HG03565 (cell line): Measurements from ENCODE around the gene HAPSTR1.
A peak's percentile ranks its signal among the peaks of the same experiment; 100 is the strongest.

Experiments
- ATAC-seq: cut with Tn5 transposase; IDR thresholded peaks from one replicate; pipeline ENCODE4 v1.9.1; 2021; ENCODE audit warnings: mild to moderate bottlenecking, moderate library complexity; ENCODE audit not compliant: unreplicated experiment

HAPSTR1 gene

DNA sequence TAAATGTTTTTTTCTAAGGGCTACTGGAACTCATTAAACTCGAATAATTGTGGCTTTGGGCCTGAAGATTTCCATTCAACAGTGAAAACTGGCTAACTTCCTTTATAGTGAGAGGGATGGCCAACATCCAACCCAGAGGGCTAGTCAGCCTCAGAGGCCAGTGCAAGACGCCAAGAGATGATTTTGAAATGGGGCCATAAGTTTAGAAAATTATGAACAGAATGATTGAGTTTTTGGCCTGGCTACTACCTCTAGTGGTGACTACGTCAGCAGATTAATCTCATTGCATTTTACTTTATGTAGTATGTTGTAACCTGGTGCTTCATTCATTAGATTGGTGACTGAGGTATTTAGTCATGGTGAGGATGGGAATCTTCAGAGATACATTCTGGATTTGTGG lies 28.4 kb downstream of the HAPSTR1 start:
- no peak for ATAC-seq

DNA sequence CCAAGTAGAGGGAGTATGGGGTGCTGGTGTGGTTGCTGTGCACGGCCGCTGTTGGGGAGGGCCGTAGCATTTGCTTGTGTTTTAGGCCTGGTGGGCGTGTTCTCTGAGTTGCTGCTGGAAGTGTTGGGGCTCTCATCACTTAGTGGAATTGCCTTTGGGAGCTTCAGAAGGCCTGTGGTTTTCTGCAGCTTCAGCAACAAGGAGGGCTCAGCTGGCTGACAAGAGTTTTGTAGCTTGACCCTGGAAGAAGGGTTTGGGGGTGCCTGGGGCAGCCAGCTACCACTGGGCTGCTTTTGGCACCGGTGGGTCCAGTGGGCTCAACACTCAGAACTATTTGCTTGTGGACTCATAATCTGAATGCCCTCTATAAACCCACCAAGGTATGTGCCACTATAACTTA lies 30.9 kb downstream of the HAPSTR1 start:
- ATAC-seq = no peak

DNA sequence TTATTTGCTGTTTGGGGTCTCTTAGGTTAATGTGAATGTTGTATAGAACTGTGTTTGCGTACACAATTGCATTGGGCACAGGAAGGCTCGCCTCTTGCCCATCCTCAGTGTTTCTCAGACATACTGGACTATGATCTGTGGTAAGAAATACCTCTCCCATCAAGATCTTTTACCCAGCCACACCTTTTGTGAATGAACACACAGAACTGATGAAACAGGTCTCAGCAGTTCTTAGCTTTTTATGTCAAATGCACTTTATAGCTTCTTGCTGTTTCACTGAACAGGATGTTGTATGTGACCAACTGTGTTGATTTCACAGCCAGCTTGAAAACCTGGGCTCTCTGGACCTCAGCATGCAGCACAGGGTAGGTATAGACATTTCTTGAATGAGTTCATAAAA lies 31.5 kb downstream of the HAPSTR1 start:
- no peak for ATAC-seq

DNA sequence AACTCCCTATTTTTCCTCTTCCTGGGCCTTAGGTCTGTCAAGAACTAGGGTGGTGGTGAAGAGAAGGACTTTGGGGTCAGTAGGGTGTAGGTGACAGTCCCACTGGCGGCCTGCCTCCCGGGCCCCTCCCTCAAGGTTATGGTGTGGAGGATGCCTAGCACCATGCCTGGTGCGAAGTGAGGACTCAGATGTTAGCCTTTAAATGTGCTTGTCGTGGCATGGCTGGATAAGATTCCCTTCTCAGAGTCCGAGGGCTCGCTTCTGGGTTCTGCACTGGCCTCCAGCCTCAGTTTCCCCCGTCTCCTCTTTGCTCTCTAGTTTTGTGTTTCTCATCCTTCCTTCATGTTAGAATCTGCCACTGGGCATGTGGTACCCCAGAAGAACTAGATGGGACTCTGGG lies 32.0 kb downstream of the HAPSTR1 start:
- ATAC-seq = no peak

DNA sequence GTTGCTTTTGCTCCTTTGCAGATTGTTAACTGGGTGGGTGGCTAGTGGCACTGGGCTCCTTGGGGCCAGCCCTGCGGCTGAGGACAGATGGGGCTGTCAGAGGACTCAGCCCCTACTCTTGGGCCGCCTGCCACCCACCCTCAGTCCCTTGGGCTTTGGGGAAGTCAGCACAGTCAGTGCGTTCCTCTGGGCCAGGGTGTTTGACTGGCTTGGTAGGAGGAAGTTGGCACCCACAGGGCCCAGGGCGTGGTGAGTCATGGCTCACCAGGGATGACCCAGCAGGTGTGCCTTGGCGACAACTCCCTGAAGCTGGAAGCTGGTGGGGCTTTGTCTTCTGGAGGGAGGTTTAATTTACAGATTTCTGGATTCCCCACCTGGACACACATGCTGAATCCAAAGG lies 32.4 kb downstream of the HAPSTR1 start:
- ATAC-seq = no peak

DNA sequence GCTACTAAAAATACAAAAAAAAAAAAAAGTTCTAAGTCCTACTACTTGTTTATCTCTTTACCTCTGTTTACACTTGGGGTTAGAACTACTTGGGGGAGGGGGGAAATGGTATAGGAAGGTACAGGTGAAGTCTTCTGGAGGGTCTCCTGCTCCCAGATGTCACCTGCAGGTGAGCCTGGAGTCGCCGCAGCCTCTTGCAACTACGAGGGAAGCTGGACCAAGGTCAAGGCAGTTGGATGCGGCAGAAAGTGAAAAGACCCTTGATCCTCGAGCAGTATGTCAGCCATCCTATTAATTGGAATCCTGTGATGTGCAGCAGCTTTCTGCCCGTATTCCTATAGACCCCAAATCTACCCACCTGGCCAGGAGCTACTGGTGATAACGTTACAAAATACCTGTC lies 33.0 kb downstream of the HAPSTR1 start:
- ATAC-seq = no peak

DNA sequence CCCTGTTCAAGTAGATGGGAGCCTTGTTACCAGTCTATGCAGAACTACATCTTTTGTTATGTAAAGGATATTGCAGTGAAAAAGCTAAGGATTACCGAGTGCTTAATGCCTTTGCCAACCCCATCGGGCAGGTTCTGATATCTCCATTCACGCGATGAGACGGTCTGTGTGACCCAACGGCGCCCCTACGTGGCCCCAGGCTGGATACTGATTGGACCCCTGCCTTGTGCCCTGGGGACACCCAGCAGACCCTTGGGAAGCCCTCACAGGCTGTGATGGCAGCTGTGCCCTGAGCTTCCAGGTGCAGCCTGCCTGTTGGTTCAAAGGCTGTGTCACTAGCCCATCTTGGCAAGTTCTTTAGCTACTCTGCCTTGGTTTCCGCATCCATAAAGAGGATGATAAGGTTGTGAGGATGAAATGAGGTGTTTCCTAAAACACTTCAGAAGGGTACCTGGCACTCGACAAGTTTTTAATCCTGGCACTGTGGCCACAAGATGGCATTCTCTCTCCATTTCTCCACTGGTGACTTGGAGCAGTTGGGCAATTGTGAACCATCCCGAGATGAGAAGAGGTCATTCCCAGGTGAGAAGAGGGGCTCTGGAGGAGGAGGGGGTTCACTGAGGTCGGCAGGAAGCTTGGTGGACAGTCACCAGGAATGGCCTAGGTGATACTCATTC lies 33.6 kb downstream of the HAPSTR1 start:
- ATAC-seq = no peak

DNA sequence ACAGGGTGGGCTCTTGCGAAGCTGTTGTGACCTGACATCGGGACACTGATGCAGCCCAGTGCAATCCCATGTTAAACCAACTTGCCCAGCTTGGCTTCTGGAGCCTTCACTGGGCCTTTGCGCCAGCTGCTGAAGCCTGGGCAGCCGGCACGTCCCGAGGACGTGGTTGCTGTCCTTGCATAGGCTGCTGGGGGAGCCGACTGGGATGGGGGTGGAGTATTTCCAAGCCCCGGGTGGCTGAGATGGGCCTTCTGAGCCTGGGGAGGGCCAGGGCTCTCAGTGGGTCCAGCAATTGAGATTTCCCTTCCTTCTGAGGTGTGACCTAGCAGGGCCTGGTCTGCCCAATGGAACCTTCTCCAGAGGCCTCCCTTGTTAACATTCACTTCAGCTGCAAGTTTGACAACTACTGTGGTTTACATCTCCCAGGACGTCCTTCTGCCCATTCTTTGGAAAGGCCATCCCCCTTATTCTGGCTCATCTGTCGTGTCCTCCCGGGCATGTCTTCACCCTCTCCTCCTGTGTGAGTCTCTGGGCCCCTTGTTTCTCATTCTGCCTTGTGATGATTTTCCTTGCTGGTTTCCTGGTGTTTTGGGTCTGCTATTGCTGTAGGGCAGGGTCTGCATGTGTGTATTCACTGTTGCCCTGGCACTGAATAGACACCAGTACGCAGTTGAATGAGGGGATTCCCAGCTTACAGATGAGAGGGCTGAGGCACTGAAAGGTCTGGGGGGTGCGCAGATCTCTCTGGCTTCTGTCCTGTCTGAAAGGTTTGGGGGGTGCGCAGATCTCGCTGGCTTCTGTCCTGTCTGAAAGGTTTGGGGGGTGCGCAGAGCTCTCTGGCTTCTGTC lies 34.4 kb downstream of the HAPSTR1 start:
- ATAC-seq = no peak

DNA sequence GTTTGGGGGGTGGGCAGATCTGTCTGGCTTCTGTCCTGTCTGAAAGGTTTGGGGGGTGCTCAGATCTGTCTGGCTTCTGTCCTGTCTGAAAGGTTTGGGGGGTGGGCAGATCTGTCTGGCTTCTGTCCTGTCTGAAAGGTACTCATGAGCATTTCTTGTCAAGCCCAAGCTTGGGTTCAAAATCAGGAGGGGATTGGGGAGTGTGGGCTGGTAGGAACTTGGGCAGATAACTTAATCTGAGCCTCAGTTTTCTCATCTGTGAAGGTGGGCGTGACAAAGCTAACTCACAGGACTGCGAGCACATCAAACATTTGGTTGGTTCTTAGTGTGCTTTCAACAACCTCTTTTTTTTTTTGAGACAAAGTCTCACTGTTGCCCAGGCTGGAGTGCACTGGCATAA lies 35.2 kb downstream of the HAPSTR1 start:
- ATAC-seq = no peak

DNA sequence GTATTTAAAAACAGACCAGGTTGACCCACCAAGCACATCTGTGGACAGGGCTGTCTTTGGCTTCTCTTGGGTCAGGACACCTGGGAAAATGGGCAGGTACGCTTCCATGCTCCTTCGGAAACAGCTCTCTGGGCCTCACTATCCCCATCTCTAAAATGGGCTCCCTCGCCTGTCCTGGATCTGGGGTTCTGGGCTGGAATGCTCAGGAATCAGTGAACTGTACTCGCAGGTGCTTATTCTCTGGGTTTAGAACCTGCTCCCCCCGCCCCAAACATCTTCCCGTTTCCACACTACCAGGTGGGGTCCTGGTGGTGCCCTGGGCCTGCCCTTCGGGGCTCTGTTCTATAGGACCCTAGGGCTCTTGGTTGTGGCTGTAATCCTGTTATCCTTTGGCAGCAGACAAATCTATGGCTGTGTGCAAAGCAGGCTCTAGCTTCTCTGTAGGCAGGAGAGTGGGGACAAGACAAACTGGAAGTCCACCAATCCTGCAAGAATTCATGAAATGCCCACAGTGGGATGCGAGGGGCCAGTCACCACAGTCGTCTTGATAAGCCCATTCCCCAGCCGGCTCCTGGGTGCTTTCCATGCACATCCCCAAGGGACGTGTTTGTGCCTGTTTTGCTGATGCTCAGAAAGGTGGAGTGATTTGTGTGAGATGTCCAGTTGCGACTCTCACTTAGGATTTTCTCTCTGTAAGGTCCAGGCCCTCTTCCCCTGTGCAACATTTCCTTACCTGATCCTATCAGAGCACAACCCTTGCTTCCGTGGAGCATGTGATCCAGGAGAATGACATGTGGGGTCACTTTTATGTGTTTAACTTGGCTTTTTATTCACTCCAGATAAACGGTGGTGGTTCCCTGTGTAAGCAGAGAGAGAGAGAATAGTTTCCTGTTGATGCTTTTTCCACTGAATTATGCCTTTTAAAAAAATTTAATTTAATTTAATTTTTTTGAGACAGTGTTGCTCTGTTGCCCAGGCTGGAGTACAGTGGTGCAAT lies 37.2 kb downstream of the HAPSTR1 start:
- ATAC-seq = no peak

DNA sequence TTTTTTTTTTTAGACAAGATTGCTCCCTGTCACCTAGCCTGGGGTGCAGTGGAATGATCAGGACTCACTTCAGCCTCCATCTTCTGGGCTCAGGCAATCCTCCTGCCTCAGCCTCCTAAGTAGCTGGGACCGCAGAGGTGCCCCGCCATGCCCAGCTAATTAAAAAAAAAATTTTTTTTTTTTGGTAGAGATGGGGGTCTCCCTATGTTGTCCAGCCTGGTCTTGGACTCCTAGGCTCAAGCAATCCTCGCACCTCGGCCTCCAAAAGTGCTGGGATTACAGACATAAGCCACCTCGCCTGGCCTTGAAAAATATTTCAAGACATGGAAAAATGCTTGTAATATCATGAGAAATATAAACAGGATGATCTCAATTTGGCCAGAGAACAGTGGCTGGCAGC lies 42.9 kb downstream of the HAPSTR1 start:
- no peak for ATAC-seq

DNA sequence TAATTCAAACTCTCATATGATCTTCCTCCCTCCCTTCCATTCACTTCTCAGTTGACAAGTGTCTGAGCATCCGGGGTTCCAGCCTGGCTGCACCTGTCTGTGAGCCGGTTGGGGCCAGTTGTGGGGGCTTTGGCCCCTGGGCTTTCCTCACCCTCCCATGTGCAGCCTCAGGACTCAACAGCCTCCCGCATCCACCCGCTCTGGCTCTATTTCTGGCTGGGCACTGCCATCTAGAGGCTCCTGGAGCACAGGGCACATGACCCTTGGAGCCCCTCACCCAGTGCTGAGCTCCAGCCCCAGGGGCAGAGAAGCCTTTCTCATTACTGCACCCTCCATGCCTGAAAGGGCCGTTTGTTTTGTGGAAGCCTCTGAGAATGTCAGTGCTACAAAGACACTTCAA lies 43.3 kb downstream of the HAPSTR1 start:
- peak; percentile 34 for ATAC-seq

DNA sequence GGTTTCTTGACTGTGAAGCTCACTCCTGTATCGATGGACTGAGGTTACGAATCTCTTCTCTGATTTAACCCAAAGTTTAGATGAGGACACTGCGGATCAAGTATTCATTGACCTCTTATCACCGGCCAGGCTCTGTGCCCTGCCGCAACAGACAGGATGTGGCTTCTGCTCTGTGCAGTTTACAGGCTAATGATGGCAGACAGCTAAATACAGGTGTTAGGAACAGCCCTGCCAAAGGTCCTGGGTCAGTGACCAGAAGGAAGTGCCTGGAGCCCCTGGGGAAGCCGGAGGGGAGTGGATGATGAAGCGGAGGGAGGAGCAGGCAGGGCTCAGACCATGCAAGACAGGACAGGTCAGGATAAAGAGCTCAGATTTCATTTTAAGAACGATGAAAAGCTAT lies 44.4 kb downstream of the HAPSTR1 start:
- ATAC-seq = peak; percentile 53

DNA sequence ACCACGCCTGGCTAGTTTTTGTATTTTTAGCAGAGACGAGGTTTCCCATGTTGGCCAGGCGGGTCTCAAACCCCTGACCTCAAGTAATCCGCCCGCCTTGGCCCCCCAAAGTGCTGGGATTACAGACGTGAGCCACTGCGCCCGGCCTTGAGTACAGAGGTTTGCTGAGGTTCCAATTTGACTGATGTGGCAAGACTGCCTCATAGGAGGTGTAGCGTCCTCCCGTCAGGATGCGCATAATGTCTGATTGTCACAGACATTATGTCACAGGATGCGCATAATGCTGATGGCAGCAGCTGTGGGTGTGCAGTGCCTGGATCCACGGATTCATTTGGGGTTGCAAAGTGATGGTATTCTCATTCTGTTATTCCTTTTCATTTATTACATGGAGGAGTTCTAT lies 45.2 kb downstream of the HAPSTR1 start:
- ATAC-seq = no peak

DNA sequence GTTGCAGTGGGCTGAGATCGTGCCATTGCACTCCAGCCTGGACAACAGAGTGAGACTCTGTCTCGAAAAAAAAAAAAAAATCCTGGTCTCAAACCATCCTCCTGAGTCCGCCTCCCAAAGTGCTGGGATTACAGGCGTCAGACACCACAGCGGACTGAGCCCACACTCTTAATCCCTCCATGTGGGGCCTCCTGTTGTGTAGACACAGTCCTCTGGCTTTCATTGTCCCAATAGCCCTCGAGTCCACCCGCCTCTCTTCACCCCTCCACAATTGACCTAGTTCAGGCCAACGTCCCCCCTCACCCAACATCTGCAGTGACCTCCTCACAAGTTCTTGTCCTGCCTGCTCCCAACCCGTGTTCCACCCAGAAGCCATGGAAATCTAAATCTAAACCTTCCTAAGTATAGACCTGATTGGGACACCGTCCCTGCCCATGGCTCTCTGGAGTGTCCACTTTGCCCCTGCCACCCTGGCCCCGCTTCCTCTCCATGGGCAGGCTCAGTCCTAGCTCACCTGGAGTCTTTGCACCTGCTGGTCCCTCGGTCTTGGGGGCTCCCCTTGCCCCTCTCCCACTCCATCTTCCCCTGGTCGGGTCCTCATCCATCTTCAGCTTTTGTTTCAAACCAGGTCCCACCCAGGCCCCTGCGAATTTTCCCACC lies 46.7 kb downstream of the HAPSTR1 start:
- ATAC-seq = no peak

DNA sequence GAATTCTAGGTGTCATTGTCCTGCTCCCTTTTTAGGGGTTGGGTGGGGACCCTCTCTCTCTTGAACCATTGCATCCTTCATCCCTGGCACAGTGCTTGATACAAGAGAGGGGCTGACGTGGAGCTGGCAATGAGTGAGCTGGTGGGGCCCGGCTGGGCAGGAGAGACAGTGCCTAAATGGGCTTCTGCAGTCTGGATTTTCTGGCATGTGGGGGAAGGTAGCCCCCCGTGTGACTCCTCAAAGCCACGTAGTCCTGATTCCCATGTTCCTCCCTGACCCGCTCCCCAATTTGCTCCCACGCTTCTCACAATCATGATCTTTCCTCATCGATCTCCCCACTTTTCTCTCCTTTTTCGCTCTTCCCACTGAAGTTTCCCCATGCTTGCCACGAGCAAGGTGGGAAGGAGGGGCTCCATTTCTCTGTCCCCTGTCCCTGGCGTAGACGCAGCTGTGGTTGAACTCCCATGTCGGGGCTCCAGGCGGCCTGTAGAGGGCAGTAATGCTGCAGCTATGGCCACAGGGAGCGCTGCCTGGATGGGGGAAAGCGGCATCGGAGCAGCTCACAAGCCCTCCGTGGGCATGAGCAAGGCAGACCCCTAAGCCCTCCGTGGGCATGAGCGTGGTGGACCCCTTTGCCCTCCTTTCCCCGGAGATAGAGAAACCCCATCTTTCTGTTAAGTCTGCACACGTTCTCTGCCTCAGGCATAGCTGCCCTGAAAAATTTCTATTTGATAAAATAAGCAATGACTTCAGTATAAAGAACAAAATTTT lies 47.5 kb downstream of the HAPSTR1 start:
- ATAC-seq = no peak

DNA sequence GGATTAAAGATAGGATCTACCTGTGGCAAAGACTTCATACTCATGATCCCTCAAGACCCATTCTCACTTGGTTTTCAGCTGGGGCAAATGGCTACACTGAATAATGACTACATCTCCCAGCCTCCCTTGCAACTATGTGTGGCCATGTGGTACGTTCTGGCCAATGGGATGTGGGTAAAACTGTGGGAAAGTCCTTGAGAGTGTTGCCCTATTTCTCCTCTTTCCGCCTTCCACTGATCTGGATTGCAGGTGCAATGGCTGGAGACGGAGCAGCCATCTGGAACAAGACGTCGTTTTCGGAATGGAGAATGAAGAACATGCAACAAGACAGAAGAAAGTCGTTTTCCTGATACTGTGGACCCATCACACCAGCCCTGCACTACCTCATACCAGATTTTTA lies 48.5 kb downstream of the HAPSTR1 start:
- peak; percentile 68 for ATAC-seq
